H1 (cell line): ENCODE data around the gene MBNL1. TPM values are rescaled to one million over a fixed set of nuclear protein-coding genes. Genes with fewer than 3 reads are reported as not detected.

Experiments
- CTCF ChIA-PET: fragments of 300-600 bp; sonication (Branson Sonifier 250); formaldehyde crosslinking; loops from one replicate; lab custom pipeline; 2021; ENCODE audit not compliant: partially characterized antibody; lab: Charles Lee
- POLR2A ChIA-PET: fragments of 300-600 bp; sonication (Branson Sonifier 250); formaldehyde crosslinking; loops from one replicate; lab custom pipeline; 2021; ENCODE audit warnings: inconsistent platforms; ENCODE audit not compliant: partially characterized antibody; lab: Charles Lee
- DNase-seq, 2 experiments: peaks; one replicate each; pipeline versions ENCODE4 v3.0.0 to v3.0.0-alpha.2; 2010 to 2022; ENCODE audit warnings: low spot score in 2 of 2, low read depth in 1 of 2, mixed read lengths in 1 of 2
- FAIRE-seq: peaks from 2 replicates; lab custom pipeline; 2011; peaks lifted over from hg19 to GRCh38; lab: Jason Lieb, UNC
- H2AFZ ChIP-seq: 2 replicates; pipeline ENCODE4 v1.8.1; 2012; ENCODE audit warnings: low read length, inconsistent platforms
- H2AK5ac ChIP-seq: 2 replicates; pipeline ENCODE4 v1.6.1; 2013; ENCODE audit warnings: low read depth, low read length
- H2BK120ac ChIP-seq: replicated peaks from 2 replicates; pipeline ENCODE3; 2013; ENCODE audit warnings: low read depth, low read length, inconsistent platforms
- H2BK12ac ChIP-seq: 2 replicates; pipeline ENCODE4 v1.6.1; 2013; ENCODE audit warnings: low read depth, low read length
- H2BK15ac ChIP-seq: 2 replicates; pipeline ENCODE4 v1.6.1; 2013; ENCODE audit warnings: low read length
- H2BK20ac ChIP-seq: 2 replicates; pipeline ENCODE4 v1.6.1; 2013; ENCODE audit warnings: low read length
- H2BK5ac ChIP-seq: 2 replicates; pipeline ENCODE4 v1.6.1; 2013; ENCODE audit warnings: low read depth, low read length
- H3K14ac ChIP-seq: 2 replicates; pipeline ENCODE4 v1.6.1; 2013; ENCODE audit warnings: inconsistent platforms; ENCODE audit not compliant: insufficient read length
- H3K18ac ChIP-seq: 2 replicates; pipeline ENCODE4 v1.6.1; 2013; ENCODE audit warnings: low read length; ENCODE audit errors: extremely low read depth
- H3K23ac ChIP-seq: 2 replicates; pipeline ENCODE4 v1.6.1; 2013; ENCODE audit warnings: inconsistent platforms; ENCODE audit not compliant: insufficient read length
- H3K23me2 ChIP-seq: 2 replicates; pipeline ENCODE4 v1.6.1; 2013; ENCODE audit warnings: low read depth, low read length
- H3K27ac ChIP-seq: 2 replicates; pipeline ENCODE4 v1.6.1; 2011; ENCODE audit warnings: low read depth, low read length, inconsistent platforms
- H3K27me3 ChIP-seq, 4 experiments: replicated peaks in 1 of 4; 1 replicate in 1 of 4; 2 replicates in 3 of 4; pipeline versions ENCODE4 v1.6.1 to v1.8.1; 2011 to 2013; ENCODE audit warnings: low read length in 3 of 4, mild to moderate bottlenecking in 3 of 4, inconsistent platforms in 2 of 4, mixed read lengths in 2 of 4, moderate library complexity in 1 of 4; ENCODE audit not compliant: control insufficient read depth in 3 of 4, insufficient read depth in 3 of 4; ENCODE audit errors: extremely low read depth in 1 of 4
- H3K36me3 ChIP-seq, 4 experiments: 2 replicates each; pipeline versions ENCODE4 v1.6.1 to v1.8.1; 2011 to 2013; ENCODE audit warnings: mild to moderate bottlenecking in 4 of 4, low read length in 3 of 4, moderate library complexity in 2 of 4, control low read depth in 1 of 4, inconsistent platforms in 1 of 4; ENCODE audit not compliant: insufficient read depth in 4 of 4, control insufficient read depth in 2 of 4
- H3K4ac ChIP-seq: replicated peaks from 2 replicates; pipeline ENCODE3; 2013; ENCODE audit warnings: low read length, low read depth, mixed read lengths, inconsistent platforms; ENCODE audit not compliant: insufficient read length
- H3K4me1 ChIP-seq, 4 experiments: replicated peaks in 1 of 4; 1 replicate in 1 of 4; 2 replicates in 3 of 4; pipeline versions ENCODE4 v1.6.1 to v1.8.1; 2011 to 2013; ENCODE audit warnings: low read length in 3 of 4, inconsistent platforms in 2 of 4, mixed read lengths in 1 of 4; ENCODE audit not compliant: insufficient read depth in 4 of 4, control insufficient read depth in 3 of 4
- H3K4me2 ChIP-seq, 2 experiments: 2 replicates each; pipeline versions ENCODE4 v1.6.1 to v1.8.1; 2011 to 2013; ENCODE audit warnings: low read depth in 2 of 2, low read length in 2 of 2, control low read depth in 1 of 2, inconsistent platforms in 1 of 2, mild to moderate bottlenecking in 1 of 2; ENCODE audit not compliant: insufficient read depth in 1 of 2
- H3K4me3 ChIP-seq, 4 experiments: fragments of 200-600, 300-600 bp in 1 of 4; sonication (generic), shearing (Covaris generic), sonication (Bioruptor Twin) in 1 of 4; 2 replicates each; pipeline versions ENCODE4 v1.5.1 to v1.8.1; 2011 to 2016; ENCODE audit warnings: low read length in 4 of 4, low read depth in 3 of 4, control low read depth in 2 of 4, inconsistent platforms in 2 of 4, mild to moderate bottlenecking in 2 of 4, mixed read lengths in 1 of 4, moderate library complexity in 1 of 4; ENCODE audit not compliant: insufficient read depth in 2 of 4; ENCODE audit errors: extremely low read depth in 1 of 4
- H3K56ac ChIP-seq: replicated peaks from 2 replicates; pipeline ENCODE3; 2013; ENCODE audit warnings: low read depth, mild to moderate bottlenecking, mixed read lengths, low read length, inconsistent platforms; ENCODE audit not compliant: insufficient read length
- H3K79me1 ChIP-seq: 2 replicates; pipeline ENCODE4 v1.6.1; 2013; ENCODE audit warnings: low read depth, low read length, control low read depth
- H3K79me2 ChIP-seq, 2 experiments: 2 replicates each; pipeline versions ENCODE4 v1.6.1 to v1.8.1; 2012 to 2013; ENCODE audit warnings: low read length in 2 of 2, mild to moderate bottlenecking in 2 of 2, inconsistent platforms in 1 of 2; ENCODE audit not compliant: insufficient read depth in 2 of 2, control insufficient read depth in 1 of 2
- H3K9ac ChIP-seq, 4 experiments: replicated peaks in 1 of 4; 1 replicate in 1 of 4; 2 replicates in 3 of 4; pipeline versions ENCODE4 v1.6.1 to v1.8.1; 2011 to 2013; ENCODE audit warnings: low read depth in 3 of 4, low read length in 3 of 4, control low read depth in 2 of 4, mild to moderate bottlenecking in 2 of 4, moderate library complexity in 2 of 4, inconsistent platforms in 1 of 4; ENCODE audit errors: extremely low read depth in 1 of 4
- H3K9me3 ChIP-seq, 2 experiments: 2 replicates each; pipeline versions ENCODE4 v1.6.1 to v1.8.1; 2012 to 2013; ENCODE audit warnings: mild to moderate bottlenecking in 2 of 2, moderate library complexity in 2 of 2, control low read depth in 1 of 2, inconsistent platforms in 1 of 2, low read depth in 1 of 2, low read length in 1 of 2, mixed read lengths in 1 of 2; ENCODE audit not compliant: insufficient read depth in 2 of 2
- H4K20me1 ChIP-seq, 2 experiments: replicated peaks in 1 of 2; 2 replicates each; pipeline versions ENCODE3 to v1.8.1; 2011 to 2013; ENCODE audit warnings: inconsistent platforms in 2 of 2, low read length in 2 of 2, mild to moderate bottlenecking in 1 of 2; ENCODE audit not compliant: insufficient read depth in 2 of 2, control insufficient read depth in 1 of 2
- H4K5ac ChIP-seq: 2 replicates; pipeline ENCODE4 v1.6.1; 2013; ENCODE audit warnings: low read length, low read depth, mixed read lengths, inconsistent platforms; ENCODE audit not compliant: insufficient read length
- H4K8ac ChIP-seq: 2 replicates; pipeline ENCODE4 v1.8.0; 2013; ENCODE audit warnings: mild to moderate bottlenecking, moderate library complexity, low read length, inconsistent platforms; ENCODE audit not compliant: insufficient read depth; ENCODE audit errors: extremely low read depth
- H4K91ac ChIP-seq: replicated peaks from 2 replicates; pipeline ENCODE3; 2013; ENCODE audit warnings: low read length, mixed read lengths, inconsistent platforms; ENCODE audit not compliant: insufficient read length
- FOSL1 ChIP-seq: IDR thresholded peaks from 2 replicates; pipeline ENCODE4 v1.6.1; 2011; ENCODE audit warnings: mild to moderate bottlenecking, low read depth, low read length, moderate library complexity; ENCODE audit not compliant: insufficient read depth
- KDM5A ChIP-seq: fragments of 200-600 bp; IDR thresholded peaks from 2 replicates; pipeline ENCODE4 v1.7.1; 2012; ENCODE audit warnings: mild to moderate bottlenecking, low read length, inconsistent platforms, mixed read lengths
- RAD21 ChIP-seq, 2 experiments: IDR thresholded peaks in 1 of 2; conservative IDR thresholded peaks in 1 of 2; 2 replicates each; pipeline ENCODE4 v1.6.1; 2011; ENCODE audit warnings: low read depth in 2 of 2, low read length in 2 of 2, improper control_type of control experiment in 1 of 2, inconsistent platforms in 1 of 2, mild to moderate bottlenecking in 1 of 2, moderate library complexity in 1 of 2
- SP2 ChIP-seq: IDR thresholded peaks from 2 replicates; pipeline ENCODE4 v1.6.1; 2012; ENCODE audit warnings: mild to moderate bottlenecking, low read length, inconsistent platforms
- WGBS, 2 experiments: shearing (Covaris generic) in 1 of 2; methylation state at CpG; one replicate each; pipeline versions ENCODE4 v1.1.6 to v1.1.7; 2013 to 2015; ENCODE audit warnings: low lambda C conversion rate in 2 of 2, mixed read lengths in 2 of 2, inconsistent platforms in 1 of 2, low coverage in 1 of 2, missing lambda C conversion rate in 1 of 2; ENCODE audit not compliant: insufficient replicate concordance in 2 of 2, insufficient coverage in 1 of 2, insufficient read length in 1 of 2; ENCODE audit errors: extremely low coverage in 1 of 2, missing lambda C conversion rate in 1 of 2; 5-methylcytosine and 5-hydroxymethylcytosine counted together
- polyA plus RNA-seq, 7 experiments: library from polyadenylated mRNA; depleted of rRNA in 3 of 7; stranded (reverse) in 5 of 7; unstranded in 2 of 7; fragments of >200 nt in 5 of 7; fragments of 200-250 nt in 2 of 7; gene quantifications; 1 replicate in 5 of 7; 2 replicates in 1 of 7; 4 replicates in 1 of 7; pipeline versions ENCODE4 v1.2.1 to v1.2.3, GENCODE V29; 2011 to 2013; ENCODE audit warnings: missing spikeins in 2 of 7, mixed read lengths in 2 of 7
- total RNA-seq: library from RNA; stranded (reverse); fragmentation: NEBNext Ultra II Directional; extraction: Animal tissue kit (Norgen Biotek cat#: 25700); gene quantifications from 2 replicates; pipeline ENCODE4 v1.2.1, GENCODE V29; 2021

The MBNL1 gene
- total and polyA plus RNA-seq, 2 of the 8 experiments (the other 6 are each of a cell fraction or from before 2014, with no cell fraction given): 5.0 to 16.4 TPM

- no peaks in the 10 kb centered on the region for H3K27me3 ChIP-seq
- CTCF ChIA-PET: no interaction called here
- no peak for TF ChIP-seq KDM5A
- TF ChIP-seq FOSL1: no peak
- no peak for TF ChIP-seq SP2
- no peak for TF ChIP-seq RAD21 (IDR thresholded peaks at IDR 0.05 in 1 of 2, conservative IDR thresholded peaks at IDR 0.05 in 1 of 2; ENCODE audit: low read depth in 2 of 2, low read length in 2 of 2)
These were observed 11.8 kb downstream of the MBNL1 start for GRCh38 chr3:152280539-152280938.

More at GRCh38 chr3:152280539-152280938, 11.8 kb downstream of the MBNL1 start:
- Histone ChIP-seq H3K27ac (no peak overlapping the region), H3K79me1 (no peaks in the 10 kb centered on the region), H4K8ac (no peak overlapping the region), H2BK20ac (no peak overlapping the region), H2BK5ac (no peak overlapping the region), H3K9me3 (no peaks in the 10 kb centered on the region), H3K18ac (no peak overlapping the region), H4K91ac (no peak overlapping the region), H2BK12ac (no peak overlapping the region), H2BK120ac (no peak overlapping the region), H3K4ac (no peak overlapping the region), H2BK15ac (no peak overlapping the region), H4K5ac (no peak overlapping the region), H3K23me2 (no peaks in the 10 kb centered on the region), H3K79me2 (peaks cover 0 to 94% of the 10 kb centered on the region in 2 experiments; a peak in 2 of 4 replicates), H3K4me2 (no peak overlapping the region), H2AK5ac (no peak overlapping the region), H3K36me3 (no peaks in the 10 kb centered on the region), H3K56ac (no peak overlapping the region), H3K23ac (no peak overlapping the region), H3K4me3 (no peak overlapping the region), H3K9ac (no peak overlapping the region), H3K14ac (no peak overlapping the region), H2AFZ (no peak overlapping the region), H4K20me1 (no peaks in the 10 kb centered on the region), H3K4me1 (0 out of 7 replicates have a peak, but pooled peaks cover 0 to 3% (median 2%) of the 10 kb centered on the region in 4 experiments)
- 72% methylated on average over 3 of the region's 3 CpGs; no CpG with 5 or more reads in 1 of the 2 experiments for WGBS, 2 experiments
- no peak for DNase-seq
- POLR2A ChIA-PET: no interaction called here
- FAIRE-seq: no peak
